ENCODE measurements around the gene ICAM5. TPM values are rescaled to one million over a fixed set of nuclear protein-coding genes. Genes with fewer than 3 reads are reported as not detected.

ICAM5 gene
- polyA plus RNA-seq, 1 donor from 2014 or later: 4.1 TPM

GRCh38 chr19:10284065-10284959 is 5.4 kb upstream of the ICAM5 start:
- Histone ChIP-seq H3K4me3 (ENCODE audit: low read length) (no peak overlapping the region), H2AFZ (ENCODE audit: low read depth, low read length) (no peak overlapping the region), H3K27ac (ENCODE audit: low read length) (no peak overlapping the region), H3K36me3 (ENCODE audit: insufficient read depth, low read length) (no peaks in the 10 kb centered on the region), H3F3A (ENCODE audit: insufficient read depth, low read length, poor library complexity, severe bottlenecking) (no peaks in the 10 kb centered on the region), H3K9ac (ENCODE audit: low read length) (no peak overlapping the region), H3K9me2 (ENCODE audit: insufficient read depth, low read length) (no peaks in the 10 kb centered on the region), H3K79me2 (replicated peaks; ENCODE audit: insufficient read depth, low read length) (no peaks in the 10 kb centered on the region), H3K27me3 (ENCODE audit: insufficient read depth, low read depth, low read length) (peaks cover 42% of the 10 kb centered on the region), H3K9me3 (ENCODE audit: low read length) (no peaks in the 10 kb centered on the region), H3K4me2 (ENCODE audit: low read length) (no peak overlapping the region), H4K20me1 (ENCODE audit: insufficient read depth) (no peaks in the 10 kb centered on the region)
- TF ChIP-seq SMC3 (conservative IDR thresholded peaks at IDR 0.05; ENCODE audit: poor library complexity): no peak
- TF ChIP-seq REST (IDR thresholded peaks at IDR 0.05; ENCODE audit: borderline replicate concordance): no peak
- no peak for TF ChIP-seq MXI1 (conservative IDR thresholded peaks at IDR 0.05; ENCODE audit: poor library complexity, severe bottlenecking)
- TF ChIP-seq RAD21 (conservative IDR thresholded peaks at IDR 0.05): no peak
- no peak for TF ChIP-seq EZH2 (IDR thresholded peaks at IDR 0.05; ENCODE audit: borderline replicate concordance, insufficient read depth, low read length, poor library complexity, severe bottlenecking)
- no peak for TF ChIP-seq TAF1 (IDR thresholded peaks at IDR 0.05; ENCODE audit: low read depth)
- TF ChIP-seq EP300 (conservative IDR thresholded peaks at IDR 0.05; ENCODE audit: poor library complexity, severe bottlenecking): no peak
- no peak for TF ChIP-seq POLR2AphosphoS5 (IDR thresholded peaks at IDR 0.05)
- TF ChIP-seq CTCF (IDR thresholded peaks at IDR 0.05; ENCODE audit: poor library complexity, severe bottlenecking): no peak

GRCh38 chr19:10284960-10285278 is 4.8 kb upstream of the ICAM5 start:
- peaks cover 48% of the 10 kb centered on the region for H3K27me3 ChIP-seq (ENCODE audit: insufficient read depth, low read depth, low read length)

More at GRCh38 chr19:10284960-10285278, 4.8 kb upstream of the ICAM5 start:
- Histone ChIP-seq H3K9me3 (ENCODE audit: low read length) (no peaks in the 10 kb centered on the region), H3K36me3 (ENCODE audit: insufficient read depth, low read length) (no peaks in the 10 kb centered on the region), H2AFZ (ENCODE audit: low read depth, low read length) (no peak overlapping the region), H3K9me2 (ENCODE audit: insufficient read depth, low read length) (no peaks in the 10 kb centered on the region), H3K27ac (ENCODE audit: low read length) (no peak overlapping the region), H3K4me2 (ENCODE audit: low read length) (no peak overlapping the region), H4K20me1 (ENCODE audit: insufficient read depth) (no peaks in the 10 kb centered on the region), H3F3A (ENCODE audit: insufficient read depth, low read length, poor library complexity, severe bottlenecking) (no peaks in the 10 kb centered on the region), H3K9ac (ENCODE audit: low read length) (no peak overlapping the region), H3K4me3 (ENCODE audit: low read length) (no peak overlapping the region), H3K79me2 (replicated peaks; ENCODE audit: insufficient read depth, low read length) (no peaks in the 10 kb centered on the region)
- no peak for TF ChIP-seq SMC3 (conservative IDR thresholded peaks at IDR 0.05; ENCODE audit: poor library complexity)
- TF ChIP-seq EP300 (conservative IDR thresholded peaks at IDR 0.05; ENCODE audit: poor library complexity, severe bottlenecking): no peak
- TF ChIP-seq REST (IDR thresholded peaks at IDR 0.05; ENCODE audit: borderline replicate concordance): no peak
- TF ChIP-seq RAD21 (conservative IDR thresholded peaks at IDR 0.05): no peak
- TF ChIP-seq EZH2 (IDR thresholded peaks at IDR 0.05; ENCODE audit: borderline replicate concordance, insufficient read depth, low read length, poor library complexity, severe bottlenecking): no peak
- TF ChIP-seq TAF1 (IDR thresholded peaks at IDR 0.05; ENCODE audit: low read depth): no peak
- TF ChIP-seq CTCF (IDR thresholded peaks at IDR 0.05; ENCODE audit: poor library complexity, severe bottlenecking): no peak
- no peak for TF ChIP-seq POLR2AphosphoS5 (IDR thresholded peaks at IDR 0.05)
- no peak for TF ChIP-seq MXI1 (conservative IDR thresholded peaks at IDR 0.05; ENCODE audit: poor library complexity, severe bottlenecking)
